GM12892 (cell line): Measurements from ENCODE around the gene FLYWCH2.

Source experiments
- POLR2A ChIP-seq: IDR thresholded peaks from 2 replicates; pipeline ENCODE4 v1.6.1; 2011; ENCODE audit warnings: low read depth, low read length, control low read depth
- POLR2AphosphoS5 ChIP-seq: IDR thresholded peaks from 2 replicates; pipeline ENCODE4 v1.6.1; 2011; ENCODE audit warnings: low read depth, low read length, control low read depth

GRCh38 chr16:2905241-2905987 is 22.4 kb downstream of the FLYWCH2 start:
- TF ChIP-seq POLR2AphosphoS5 (peak; percentile 90), POLR2A (peak; percentile 91)
